ENCODE measurements around the gene TEX53.

TEX53 gene

GRCh38 chr9:114678795-114679194 is 21.2 kb upstream of the TEX53 start:
- no peaks in the 10 kb centered on the region for H4K20me1 ChIP-seq (ENCODE audit: control insufficient read depth, insufficient read depth, low read depth, low read length)
- TF ChIP-seq CTCF (IDR thresholded peaks at IDR 0.05; ENCODE audit: low read depth, low read length, poor library complexity, severe bottlenecking) (no peak), EZH2phosphoT487 (IDR thresholded peaks at IDR 0.05; ENCODE audit: borderline replicate concordance, low read length) (no peak)
- H3K9me2 ChIP-seq (replicated peaks; ENCODE audit: control insufficient read depth, low read length): no peaks in the 10 kb centered on the region
- no peak overlapping the region for H3K4me3 ChIP-seq (ENCODE audit: low read length)
- no peaks in the 10 kb centered on the region for H3K36me3 ChIP-seq (ENCODE audit: control insufficient read depth, low read length)
- no peaks in the 10 kb centered on the region for H3F3A ChIP-seq (ENCODE audit: control insufficient read depth, insufficient read depth)
- no peaks in the 10 kb centered on the region for H3K9me3 ChIP-seq (ENCODE audit: control insufficient read depth, insufficient read depth, low read length)
- H3K4me1 ChIP-seq (ENCODE audit: control insufficient read depth, low read length): peaks cover 5% of the 10 kb centered on the region
- no peak overlapping the region for H3K27ac ChIP-seq (ENCODE audit: low read depth, low read length)
- peaks cover 30% of the 10 kb centered on the region for H3K27me3 ChIP-seq (ENCODE audit: control insufficient read depth, low read length)
- no peak overlapping the region for H3K4me2 ChIP-seq (ENCODE audit: low read length)
- H3K79me2 ChIP-seq (ENCODE audit: control insufficient read depth, low read length): no peaks in the 10 kb centered on the region

GRCh38 chr9:114678130-114678529 is 20.5 kb upstream of the TEX53 start:
- H3K9me2 ChIP-seq (replicated peaks; ENCODE audit: control insufficient read depth, low read length): no peaks in the 10 kb centered on the region
- no peak overlapping the region for H3K4me2 ChIP-seq (ENCODE audit: low read length)
- no peaks in the 10 kb centered on the region for H3F3A ChIP-seq (ENCODE audit: control insufficient read depth, insufficient read depth)
- no peak for TF ChIP-seq CTCF (IDR thresholded peaks at IDR 0.05; ENCODE audit: low read depth, low read length, poor library complexity, severe bottlenecking)
- no peak for TF ChIP-seq EZH2phosphoT487 (IDR thresholded peaks at IDR 0.05; ENCODE audit: borderline replicate concordance, low read length)
- no peak overlapping the region for H3K4me3 ChIP-seq (ENCODE audit: low read length)
- no peaks in the 10 kb centered on the region for H4K20me1 ChIP-seq (ENCODE audit: control insufficient read depth, insufficient read depth, low read depth, low read length)
- peaks cover 5% of the 10 kb centered on the region for H3K4me1 ChIP-seq (ENCODE audit: control insufficient read depth, low read length)
- no peaks in the 10 kb centered on the region for H3K79me2 ChIP-seq (ENCODE audit: control insufficient read depth, low read length)
- peaks cover 30% of the 10 kb centered on the region for H3K27me3 ChIP-seq (ENCODE audit: control insufficient read depth, low read length)
- no peaks in the 10 kb centered on the region for H3K9me3 ChIP-seq (ENCODE audit: control insufficient read depth, insufficient read depth, low read length)
- no peak overlapping the region for H3K27ac ChIP-seq (ENCODE audit: low read depth, low read length)
- no peaks in the 10 kb centered on the region for H3K36me3 ChIP-seq (ENCODE audit: control insufficient read depth, low read length)

GRCh38 chr9:114677418-114677817 is 19.8 kb upstream of the TEX53 start:
- Histone ChIP-seq H3K9me2 (replicated peaks; ENCODE audit: control insufficient read depth, low read length) (no peaks in the 10 kb centered on the region), H3K79me2 (ENCODE audit: control insufficient read depth, low read length) (no peaks in the 10 kb centered on the region), H3K4me3 (ENCODE audit: low read length) (no peak overlapping the region), H3K27me3 (ENCODE audit: control insufficient read depth, low read length) (peaks cover 31% of the 10 kb centered on the region), H3F3A (ENCODE audit: control insufficient read depth, insufficient read depth) (no peaks in the 10 kb centered on the region), H3K4me1 (ENCODE audit: control insufficient read depth, low read length) (peaks cover 5% of the 10 kb centered on the region), H4K20me1 (ENCODE audit: control insufficient read depth, insufficient read depth, low read depth, low read length) (no peaks in the 10 kb centered on the region), H3K27ac (ENCODE audit: low read depth, low read length) (no peak overlapping the region), H3K9me3 (ENCODE audit: control insufficient read depth, insufficient read depth, low read length) (no peaks in the 10 kb centered on the region), H3K4me2 (ENCODE audit: low read length) (no peak overlapping the region), H3K36me3 (ENCODE audit: control insufficient read depth, low read length) (no peaks in the 10 kb centered on the region)
- TF ChIP-seq CTCF (IDR thresholded peaks at IDR 0.05; ENCODE audit: low read depth, low read length, poor library complexity, severe bottlenecking): no peak

GRCh38 chr9:114676901-114677300 is 19.3 kb upstream of the TEX53 start:
- no peaks in the 10 kb centered on the region for H3F3A ChIP-seq (ENCODE audit: control insufficient read depth, insufficient read depth)
- H3K9me2 ChIP-seq (replicated peaks; ENCODE audit: control insufficient read depth, low read length): no peaks in the 10 kb centered on the region
- TF ChIP-seq CTCF (IDR thresholded peaks at IDR 0.05; ENCODE audit: low read depth, low read length, poor library complexity, severe bottlenecking): no peak
- no peak for TF ChIP-seq EZH2phosphoT487 (IDR thresholded peaks at IDR 0.05; ENCODE audit: borderline replicate concordance, low read length)
- peaks cover 4% of the 10 kb centered on the region for H3K4me1 ChIP-seq (ENCODE audit: control insufficient read depth, low read length)
- no peak overlapping the region for H3K27ac ChIP-seq (ENCODE audit: low read depth, low read length)
- no peaks in the 10 kb centered on the region for H4K20me1 ChIP-seq (ENCODE audit: control insufficient read depth, insufficient read depth, low read depth, low read length)
- no peak overlapping the region for H3K4me2 ChIP-seq (ENCODE audit: low read length)
- H3K79me2 ChIP-seq (ENCODE audit: control insufficient read depth, low read length): no peaks in the 10 kb centered on the region
- no peak overlapping the region for H3K4me3 ChIP-seq (ENCODE audit: low read length)
- no peaks in the 10 kb centered on the region for H3K36me3 ChIP-seq (ENCODE audit: control insufficient read depth, low read length)
- H3K27me3 ChIP-seq (ENCODE audit: control insufficient read depth, low read length): peaks cover 36% of the 10 kb centered on the region
- H3K9me3 ChIP-seq (ENCODE audit: control insufficient read depth, insufficient read depth, low read length): no peaks in the 10 kb centered on the region
